GM06990 (cell line): ENCODE data around the gene APC2.

ENCODE experiments used
- DNase-seq: peaks from one replicate; pipeline ENCODE4 v3.0.0-alpha.2; 2011; ENCODE audit not compliant: insufficient read length; ENCODE audit errors: extremely low read depth
- H3K27me3 ChIP-seq: replicated peaks from 2 replicates; pipeline ENCODE4 v1.6.0; 2011; ENCODE audit warnings: low read length; ENCODE audit not compliant: control insufficient read depth, insufficient read depth
- H3K36me3 ChIP-seq: 2 replicates; pipeline ENCODE4 v1.5.1; 2011; ENCODE audit warnings: low read length; ENCODE audit not compliant: control insufficient read depth, insufficient read depth
- H3K4me3 ChIP-seq: replicated peaks from 2 replicates; pipeline ENCODE4 v1.5.1; 2011; ENCODE audit warnings: low read depth, mild to moderate bottlenecking, control low read depth, low read length
- TF ChIP-seq, protein P1 (sequence below): IDR thresholded peaks from 2 replicates; pipeline ENCODE4 v1.5.1; 2011; ENCODE audit warnings: low read length, control low read depth, mild to moderate bottlenecking, inconsistent platforms; ENCODE audit not compliant: insufficient read depth, poor library complexity, severe bottlenecking

The APC2 gene

DNA sequence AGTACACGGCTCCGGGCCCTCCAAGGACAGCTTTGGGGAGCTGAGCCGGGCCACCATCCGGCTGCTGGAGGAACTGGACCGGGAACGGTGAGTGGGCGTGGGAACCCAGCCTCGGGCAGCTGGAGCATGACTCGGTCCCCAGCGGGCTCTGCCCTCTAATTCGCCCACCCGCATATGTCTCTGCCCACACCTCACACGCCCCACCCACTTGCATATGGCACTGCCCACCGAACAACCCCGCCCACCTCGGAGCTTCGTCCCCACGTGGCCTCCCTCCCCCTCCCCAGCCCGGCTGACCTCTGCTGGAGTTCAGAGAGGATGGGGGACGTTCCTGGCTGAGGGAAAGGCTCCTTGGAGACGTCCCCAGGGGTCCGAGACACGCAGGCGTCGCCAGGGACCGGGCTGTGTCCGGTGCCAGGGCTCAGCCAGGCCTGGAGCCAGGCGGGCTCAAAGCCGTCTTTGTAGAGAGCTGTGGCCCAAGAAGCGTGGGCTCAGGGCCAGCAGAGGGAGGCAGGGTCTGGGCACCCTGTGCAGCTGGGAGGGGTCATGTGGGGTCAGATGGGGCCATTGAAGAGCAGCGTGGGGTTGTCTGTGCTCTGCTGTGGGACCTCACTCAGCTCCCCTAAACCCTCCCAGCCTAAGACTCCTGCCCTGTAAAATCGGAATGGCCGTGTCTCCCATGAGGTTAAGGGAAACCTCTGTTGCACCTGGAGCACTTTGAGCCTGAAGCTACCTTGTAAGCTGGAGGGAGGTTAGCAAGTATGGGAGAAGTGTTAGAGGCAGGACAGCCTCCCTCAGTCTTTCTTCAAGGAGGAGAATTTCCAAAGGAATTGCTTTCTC is 3.8 kb downstream of the APC2 start:
- DNase-seq = no peak
- TF ChIP-seq, protein P1, sequence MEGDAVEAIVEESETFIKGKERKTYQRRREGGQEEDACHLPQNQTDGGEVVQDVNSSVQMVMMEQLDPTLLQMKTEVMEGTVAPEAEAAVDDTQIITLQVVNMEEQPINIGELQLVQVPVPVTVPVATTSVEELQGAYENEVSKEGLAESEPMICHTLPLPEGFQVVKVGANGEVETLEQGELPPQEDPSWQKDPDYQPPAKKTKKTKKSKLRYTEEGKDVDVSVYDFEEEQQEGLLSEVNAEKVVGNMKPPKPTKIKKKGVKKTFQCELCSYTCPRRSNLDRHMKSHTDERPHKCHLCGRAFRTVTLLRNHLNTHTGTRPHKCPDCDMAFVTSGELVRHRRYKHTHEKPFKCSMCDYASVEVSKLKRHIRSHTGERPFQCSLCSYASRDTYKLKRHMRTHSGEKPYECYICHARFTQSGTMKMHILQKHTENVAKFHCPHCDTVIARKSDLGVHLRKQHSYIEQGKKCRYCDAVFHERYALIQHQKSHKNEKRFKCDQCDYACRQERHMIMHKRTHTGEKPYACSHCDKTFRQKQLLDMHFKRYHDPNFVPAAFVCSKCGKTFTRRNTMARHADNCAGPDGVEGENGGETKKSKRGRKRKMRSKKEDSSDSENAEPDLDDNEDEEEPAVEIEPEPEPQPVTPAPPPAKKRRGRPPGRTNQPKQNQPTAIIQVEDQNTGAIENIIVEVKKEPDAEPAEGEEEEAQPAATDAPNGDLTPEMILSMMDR = no peak
- Histone ChIP-seq H3K27me3 (peaks cover 3% of the 10 kb centered on the region; the same call in 1 of the 2 replicates), H3K4me3 (no peak overlapping the region), H3K36me3 (no peaks in the 10 kb centered on the region)

DNA sequence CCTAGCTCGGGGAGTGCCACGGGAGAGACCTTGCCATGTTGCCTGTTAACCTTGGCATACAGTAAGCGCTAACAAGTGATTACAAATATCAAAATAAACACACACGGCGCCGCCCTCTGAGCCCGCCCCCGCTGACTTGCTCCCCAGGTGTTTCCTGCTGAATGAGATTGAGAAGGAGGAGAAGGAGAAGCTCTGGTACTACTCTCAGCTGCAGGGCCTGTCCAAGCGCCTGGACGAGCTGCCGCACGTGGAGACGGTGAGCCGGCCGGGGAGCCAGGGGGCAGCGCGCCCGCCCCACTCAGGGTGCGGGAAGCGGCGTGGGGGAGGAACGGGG is 5.0 kb downstream of the APC2 start:
- Histone ChIP-seq H3K36me3 (no peaks in the 10 kb centered on the region), H3K4me3 (no peak overlapping the region; the same call in 1 of the 2 replicates), H3K27me3 (peaks cover 3% of the 10 kb centered on the region; the same call in 1 of the 2 replicates)
- peak; percentile 57 for DNase-seq
- TF ChIP-seq, protein P1 = no peak

DNA sequence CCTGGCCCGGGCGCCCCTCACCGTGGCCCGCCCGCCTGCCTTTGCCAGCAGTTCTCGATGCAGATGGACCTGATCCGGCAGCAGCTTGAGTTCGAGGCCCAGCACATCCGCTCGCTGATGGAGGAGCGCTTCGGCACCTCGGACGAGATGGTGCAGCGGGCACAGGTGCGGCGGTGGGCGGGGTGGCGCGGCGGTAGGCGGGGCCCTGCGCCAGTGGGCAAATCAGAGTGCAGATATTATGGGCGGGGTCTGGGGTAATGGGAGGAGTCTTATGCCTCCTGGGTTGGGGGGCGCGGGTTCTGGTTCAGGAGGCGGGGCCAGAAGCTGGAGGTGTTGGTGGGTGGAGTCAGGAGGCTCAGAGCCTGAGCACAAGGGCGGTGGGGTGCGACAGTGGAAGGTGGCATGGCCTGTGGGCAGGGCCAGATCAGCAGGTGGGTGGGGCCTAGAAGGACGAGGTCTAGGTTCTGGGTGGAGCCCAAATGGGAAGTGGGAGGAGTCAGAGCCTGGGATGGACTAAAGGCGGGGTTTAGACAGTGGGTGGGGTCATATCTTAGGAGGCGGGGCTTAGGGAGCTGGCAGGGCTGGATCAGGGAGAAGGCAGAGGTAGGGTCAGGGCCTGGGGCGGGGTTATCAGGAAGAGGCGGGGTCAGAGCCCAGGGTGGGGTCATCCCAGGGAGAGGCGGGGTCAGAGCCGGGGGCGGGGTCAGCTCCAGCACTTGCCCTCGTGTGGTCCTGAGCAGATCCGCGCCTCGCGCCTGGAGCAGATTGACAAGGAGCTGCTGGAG is 5.6 kb downstream of the APC2 start:
- TF ChIP-seq, protein P1 = no peak
- peak; percentile 79 for DNase-seq
- no peaks in the 10 kb centered on the region for H3K36me3 ChIP-seq
- no peak overlapping the region for H3K4me3 ChIP-seq
- peaks cover 3% of the 10 kb centered on the region; the same call in 1 of the 2 replicates for H3K27me3 ChIP-seq

DNA sequence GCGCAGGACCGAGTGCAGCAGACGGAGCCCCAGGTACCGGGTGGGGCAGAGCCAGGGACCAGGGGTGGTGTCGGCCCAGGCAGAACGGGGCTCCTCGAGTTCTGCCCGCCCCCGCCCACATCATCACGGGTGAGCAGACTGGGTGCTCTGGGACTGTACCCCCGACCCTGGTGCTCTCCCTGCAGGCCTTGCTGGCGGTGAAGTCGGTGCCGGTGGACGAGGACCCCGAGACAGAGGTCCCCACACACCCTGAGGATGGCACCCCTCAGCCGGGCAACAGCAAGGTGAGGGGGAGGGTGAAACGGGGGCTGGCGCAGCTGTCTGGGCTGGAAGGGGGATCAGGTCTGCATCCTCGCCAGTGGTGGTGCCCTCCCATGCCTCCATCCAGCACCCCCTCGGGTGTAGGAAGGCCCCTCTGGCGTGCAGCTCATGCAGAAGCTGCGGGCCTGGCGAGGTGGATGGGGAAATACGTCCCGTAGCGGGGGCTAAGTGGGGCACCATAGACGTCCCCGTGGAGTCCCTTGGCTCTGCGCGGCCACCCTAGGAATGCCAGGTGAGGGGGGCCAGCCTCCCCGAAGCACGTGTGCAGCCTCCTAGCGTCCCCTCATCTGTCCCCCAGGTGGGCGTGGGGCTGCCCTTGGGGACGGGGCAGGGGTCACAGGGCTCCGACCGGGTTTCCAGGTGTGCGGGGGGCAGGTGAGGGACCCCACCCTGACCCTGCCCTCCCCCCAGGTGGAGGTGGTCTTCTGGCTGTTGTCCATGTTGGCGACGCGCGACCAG is 6.4 kb downstream of the APC2 start:
- H3K27me3 ChIP-seq = no peaks in the 10 kb centered on the region; the same call in 1 of the 2 replicates
- TF ChIP-seq, protein P1 = no peak

DNA sequence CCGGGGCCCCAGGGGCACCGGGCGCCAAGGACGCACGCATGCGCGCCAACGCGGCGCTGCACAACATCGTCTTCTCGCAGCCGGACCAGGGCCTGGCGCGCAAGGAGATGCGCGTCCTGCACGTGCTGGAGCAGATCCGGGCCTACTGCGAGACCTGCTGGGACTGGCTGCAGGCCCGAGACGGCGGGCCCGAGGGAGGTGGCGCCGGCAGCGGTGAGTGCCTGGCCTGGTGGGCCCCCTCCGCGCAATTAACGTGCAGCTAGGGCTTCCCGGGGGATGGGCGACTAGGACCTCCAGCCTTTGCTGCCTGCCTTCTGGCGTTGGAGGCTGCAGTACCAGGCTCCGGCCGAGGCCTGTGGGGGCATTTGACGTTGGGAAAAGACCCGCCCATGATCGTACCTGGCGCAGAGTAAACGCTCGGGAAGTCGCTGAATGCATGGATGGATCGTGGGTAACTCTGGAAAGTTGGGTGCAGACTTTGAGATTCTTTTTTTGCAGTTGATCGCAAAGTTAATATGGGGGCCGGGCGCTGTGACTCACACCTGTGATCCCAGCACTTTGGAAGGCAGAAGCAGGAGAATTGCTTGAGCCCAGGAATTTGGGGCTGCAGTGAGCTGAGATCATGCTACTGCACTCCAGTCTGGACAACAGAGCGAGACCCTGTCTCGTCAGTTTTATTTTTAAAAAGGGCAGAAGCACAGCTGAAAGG is 7.3 kb downstream of the APC2 start:
- Histone ChIP-seq H3K4me3 (no peak overlapping the region), H3K36me3 (no peaks in the 10 kb centered on the region), H3K27me3 (no peaks in the 10 kb centered on the region; the same call in 1 of the 2 replicates)
- TF ChIP-seq, protein P1 = no peak
- no peak for DNase-seq

More for the DNA sequence above, 6.4 kb downstream of the APC2 start:
- no peak for DNase-seq
- Histone ChIP-seq H3K36me3 (no peaks in the 10 kb centered on the region), H3K4me3 (no peak overlapping the region)
